CD4-positive, alpha-beta T cell (primary cell): Measurements from ENCODE around the gene SPC24. TPM values are rescaled to one million over a fixed set of nuclear protein-coding genes. Genes with fewer than 3 reads are reported as not detected.

Source experiments
- ATAC-seq: fragments of 200-7000 bp; cut with Tn5 transposase; one replicate; pipeline ENCODE4 v1.10.0; 2022; ENCODE audit warnings: mild to moderate bottlenecking; ENCODE audit not compliant: poor library complexity
- CTCF ChIA-PET: fragments of 350-600 bp; sonication (Branson Sonifier 250); formaldehyde crosslinking; loops from one replicate; lab custom pipeline; 2021; ENCODE audit warnings: antibody characterized with exemption, inconsistent platforms; lab: Charles Lee
- POLR2A ChIA-PET: fragments of 350-600 bp; sonication (Branson Sonifier 250); formaldehyde crosslinking; loops from one replicate; lab custom pipeline; 2021; ENCODE audit warnings: antibody characterized with exemption, inconsistent platforms; lab: Charles Lee
- DNase-seq, 14 experiments: peaks; one replicate each; pipeline ENCODE4 v3.0.0-alpha.2; 2013 to 2020; ENCODE audit warnings: mixed read lengths in 2 of 14
- H3K27ac ChIP-seq, 2 donors: one replicate each; pipeline versions ENCODE4 v1.5.1 to v1.7.0; 2013; ENCODE audit warnings: low read length in 2 of 2, low read depth in 1 of 2, mild to moderate bottlenecking in 1 of 2
- H3K27me3 ChIP-seq, 2 experiments: 1 replicate in 1 of 2; 2 replicates in 1 of 2; pipeline versions ENCODE4 v1.6.1 to v1.7.0; 2013; ENCODE audit warnings: low read length in 2 of 2, control low read depth in 1 of 2, mild to moderate bottlenecking in 1 of 2, moderate library complexity in 1 of 2; ENCODE audit not compliant: insufficient read depth in 2 of 2, control insufficient read depth in 1 of 2
- H3K36me3 ChIP-seq: one replicate; pipeline ENCODE4 v1.6.1; 2013; ENCODE audit warnings: low read length, control low read depth; ENCODE audit not compliant: insufficient read depth
- H3K4me1 ChIP-seq: one replicate; pipeline ENCODE4 v1.6.1; 2013; ENCODE audit warnings: low read length, control low read depth; ENCODE audit not compliant: insufficient read depth
- H3K4me3 ChIP-seq: one replicate; pipeline ENCODE4 v1.5.1; 2013; ENCODE audit warnings: mild to moderate bottlenecking, low read length, moderate library complexity
- H3K9me3 ChIP-seq, 2 experiments: 1 replicate in 1 of 2; 2 replicates in 1 of 2; pipeline versions ENCODE4 v1.6.1 to v1.7.0; 2013; ENCODE audit warnings: low read length in 2 of 2, mild to moderate bottlenecking in 2 of 2, control low read depth in 1 of 2, moderate library complexity in 1 of 2; ENCODE audit not compliant: control insufficient read depth in 1 of 2, insufficient read depth in 1 of 2
- H3K27ac Mint-ChIP-seq: one replicate; pipeline ENCODE4 v1.8.0; 2020; ENCODE audit warnings: mixed read lengths
- H3K27me3 Mint-ChIP-seq: one replicate; pipeline ENCODE4 v1.8.0; 2021; ENCODE audit warnings: mixed read lengths
- H3K36me3 Mint-ChIP-seq: one replicate; pipeline ENCODE4 v1.8.0; 2021; ENCODE audit warnings: low read depth, mixed read lengths
- H3K4me1 Mint-ChIP-seq: one replicate; pipeline ENCODE4 v1.8.0; 2021; ENCODE audit warnings: low read depth, mixed read lengths
- H3K4me3 Mint-ChIP-seq: one replicate; pipeline ENCODE4 v1.8.0; 2020; ENCODE audit warnings: mild to moderate bottlenecking, mixed read lengths
- H3K9me3 Mint-ChIP-seq: one replicate; pipeline ENCODE4 v1.8.0; 2020; ENCODE audit warnings: mixed read lengths
- CTCF ChIP-seq: fragments of 200-600 bp; IDR thresholded peaks from one replicate; pipeline ENCODE4 v1.8.0; 2022; ENCODE audit warnings: antibody characterized with exemption, mild to moderate bottlenecking
- intact Hi-C, 2 experiments: fragments of 100-400 bp; cut with DNase I in 1 of 2; cut with micrococcal nuclease in 1 of 2; formaldehyde crosslinking; loops; one replicate each; pipeline versions ENCODE4 v1.15.1 to v1.9.0; 2023 to 2025; cut with DNase I, micrococcal nuclease
- total RNA-seq, 174 experiments: library from RNA in 2 of 174; stranded (reverse) in 2 of 174; gene quantifications; one replicate each; pipeline ENCODE4 v1.2.3 and lab custom pipeline; 2021 to 2026

The SPC24 gene
- total RNA-seq, 2 experiments from 2014 or later = 0.59 to 1.5 TPM

GRCh38 chr19:11168568-11168967 is 13.0 kb upstream of the SPC24 start:
- no peaks in the 10 kb centered on the region for H3K4me1 ChIP-seq
- H3K36me3 ChIP-seq = no peaks in the 10 kb centered on the region
- no peak for ATAC-seq
- no peak overlapping the region for H3K27ac ChIP-seq
- Mint-ChIP-seq H3K27me3 (no peaks in the 10 kb centered on the region), H3K4me1 (no peaks in the 10 kb centered on the region), H3K27ac (no peak overlapping the region), H3K4me3 (no peak overlapping the region), H3K9me3 (no peaks in the 10 kb centered on the region), H3K36me3 (no peaks in the 10 kb centered on the region)
- CTCF ChIA-PET = interaction anchor here (0.7 kb wide), 1 partner anchor 1998 kb away, joined by 3 read pairs; no protein-coding TSS in a partner anchor
- POLR2A ChIA-PET = no interaction called here
- no peak for DNase-seq
- no peaks in the 10 kb centered on the region for H3K9me3 ChIP-seq
- intact Hi-C loops = no loop called here
- no peaks in the 10 kb centered on the region for H3K27me3 ChIP-seq
- TF ChIP-seq CTCF = no peak
- H3K4me3 ChIP-seq = no peak overlapping the region

GRCh38 chr19:11166281-11167142 is 10.9 kb upstream of the SPC24 start:
- H3K36me3 Mint-ChIP-seq = no peaks in the 10 kb centered on the region
- no peak overlapping the region for H3K4me3 Mint-ChIP-seq
- ATAC-seq (no peak), DNase-seq (no peak)
- no peaks in the 10 kb centered on the region for H3K4me1 ChIP-seq
- no peaks in the 10 kb centered on the region for H3K27me3 Mint-ChIP-seq
- no peaks in the 10 kb centered on the region for H3K36me3 ChIP-seq
- no peaks in the 10 kb centered on the region for H3K4me1 Mint-ChIP-seq
- ChIA-PET POLR2A (no interaction called here), CTCF (no interaction called here)
- H3K27me3 ChIP-seq = no peaks in the 10 kb centered on the region
- no peak for TF ChIP-seq CTCF
- H3K9me3 Mint-ChIP-seq = no peaks in the 10 kb centered on the region
- H3K9me3 ChIP-seq = no peaks in the 10 kb centered on the region
- no peak overlapping the region for H3K27ac Mint-ChIP-seq
- H3K4me3 ChIP-seq = no peak overlapping the region
- intact Hi-C loops = loop anchor here in 1 of 2 experiments (1.0 kb wide), 1 partner anchor 18 kb away; no protein-coding TSS in a partner anchor
- H3K27ac ChIP-seq = no peak overlapping the region

- no peak for TF ChIP-seq CTCF
- H3K9me3 Mint-ChIP-seq = no peaks in the 10 kb centered on the region
- no peak for DNase-seq
- Histone ChIP-seq H3K9me3 (peaks cover 0 to 6% of the 10 kb centered on the region in 2 experiments), H3K4me1 (no peaks in the 10 kb centered on the region), H3K27ac (no peak overlapping the region), H3K36me3 (no peaks in the 10 kb centered on the region), H3K27me3 (no peaks in the 10 kb centered on the region), H3K4me3 (no peak overlapping the region)
- intact Hi-C loops = loop anchor here in 1 of 2 experiments (1.0 kb wide), 1 partner anchor 17 kb away; no protein-coding TSS in a partner anchor
- no peaks in the 10 kb centered on the region for H3K36me3 Mint-ChIP-seq
- no peak for ATAC-seq
- H3K27ac Mint-ChIP-seq = no peak overlapping the region
- POLR2A ChIA-PET = no interaction called here
- CTCF ChIA-PET = no interaction called here
- no peaks in the 10 kb centered on the region for H3K27me3 Mint-ChIP-seq
- no peak overlapping the region for H3K4me3 Mint-ChIP-seq
- H3K4me1 Mint-ChIP-seq = no peaks in the 10 kb centered on the region
These were observed 10.0 kb upstream of the SPC24 start for GRCh38 chr19:11165486-11166030.
